Activated CD4-positive, alpha-beta T cell treated with anti-CD3 and anti-CD28 coated beads, Interleukin-2, amount 50 U/mL, for 16 hours (primary cell): ENCODE results near the gene TUBA8.
"Not testable (repeated sequence)": the region's sequence is repeated elsewhere in the genome, so short reads cannot be mapped to it uniquely, and the experiment has no call there.

Experiments
- DNase-seq: peaks from one replicate; pipeline ENCODE4 v3.0.0-alpha.2; 2020

The TUBA8 gene

DNA sequence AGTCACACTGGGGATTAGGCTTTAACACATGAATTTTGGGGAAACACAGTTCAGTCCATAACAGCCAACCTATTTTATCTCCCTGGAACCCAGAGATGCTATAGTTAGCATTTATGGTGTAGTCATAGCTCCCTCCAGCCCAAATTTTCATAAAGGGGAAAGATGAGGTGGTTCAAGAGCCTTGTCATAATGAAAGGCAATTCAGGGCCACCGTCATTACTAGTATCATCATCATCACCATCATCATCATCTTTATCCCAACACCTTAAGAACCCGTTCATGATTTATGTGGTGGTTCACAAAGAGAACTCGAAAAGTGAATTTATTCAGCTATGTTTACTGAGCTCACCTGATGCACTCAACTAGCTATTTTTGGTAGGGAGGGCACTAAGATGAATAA lies 2.4 kb upstream of the TUBA8 start:
- no peak for DNase-seq

DNA sequence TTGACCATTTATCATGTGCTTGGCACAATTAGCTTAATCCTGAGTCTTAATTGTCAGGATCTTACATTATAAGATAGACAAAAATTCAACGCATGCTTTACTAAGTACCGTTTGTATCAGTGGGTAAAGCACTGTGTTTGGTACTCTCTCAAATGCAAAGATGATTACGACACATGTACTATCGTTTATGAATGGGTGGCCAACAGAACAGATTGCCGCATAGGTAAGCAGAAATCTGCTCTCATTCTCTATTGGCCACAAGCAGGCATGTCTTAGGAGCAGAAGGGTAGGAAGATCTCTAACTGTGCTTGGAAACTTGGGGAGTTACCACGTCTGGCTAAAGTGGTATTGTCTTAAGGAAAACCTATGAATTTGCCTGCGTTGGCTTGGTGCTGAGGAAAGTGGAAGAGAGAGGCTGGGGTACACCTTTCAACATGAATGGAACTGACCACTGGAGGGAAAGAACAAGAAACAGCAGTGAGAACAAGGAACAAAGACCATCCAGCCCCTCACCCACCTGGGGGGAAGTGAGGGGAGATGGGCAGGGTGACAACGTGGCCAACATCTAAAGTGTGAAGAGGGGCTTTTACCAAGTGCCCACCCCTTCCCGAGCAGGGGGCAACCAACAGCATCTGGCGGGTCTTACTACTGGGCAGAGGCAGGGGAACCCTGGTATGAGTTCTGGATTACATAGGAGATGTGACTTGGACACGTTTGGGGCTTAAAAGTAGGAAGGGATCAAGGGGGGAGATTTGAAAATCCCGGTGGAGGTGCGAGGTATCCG lies 1.0 kb upstream of the TUBA8 start:
- no peak for DNase-seq

DNA sequence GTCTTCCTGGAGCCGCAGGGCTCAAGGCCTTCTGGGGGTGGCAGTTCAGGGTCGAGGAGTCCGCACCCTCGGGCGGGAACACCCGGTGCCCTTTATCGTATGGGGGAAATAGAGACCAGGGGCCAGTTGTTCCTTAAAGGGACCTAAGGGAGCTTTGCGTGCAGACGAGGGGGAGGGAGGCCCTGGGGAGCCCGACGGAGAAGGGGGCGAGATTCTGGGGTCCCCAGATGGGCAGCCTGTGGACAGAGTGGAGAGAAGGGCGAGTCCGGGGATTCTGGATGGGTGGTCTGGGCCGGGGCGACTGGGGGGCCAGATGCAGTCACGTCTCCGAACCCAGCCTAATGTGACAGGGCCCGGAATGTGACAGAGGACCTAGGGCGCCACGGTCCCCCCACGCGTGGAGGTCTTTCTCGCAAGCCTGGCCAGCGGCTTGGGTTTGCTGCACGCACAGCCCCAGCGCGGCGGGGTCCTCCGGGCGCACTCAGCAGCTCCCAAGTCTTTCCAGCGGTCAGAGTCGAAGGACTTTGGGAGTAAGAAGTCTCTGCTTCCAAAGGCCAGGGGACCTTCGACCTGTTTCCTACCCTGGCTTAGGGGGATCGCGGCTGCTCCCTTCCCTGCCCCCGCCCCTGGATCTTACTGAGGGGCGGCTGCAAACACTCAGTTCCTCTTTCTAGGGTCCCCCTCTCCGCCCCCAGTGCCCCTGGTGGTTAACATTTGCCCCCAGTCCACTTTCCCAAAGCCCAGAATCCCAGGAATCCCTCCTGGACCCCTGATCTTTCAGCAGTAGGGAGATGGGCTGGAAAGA lies 547 bp downstream of the TUBA8 start:
- DNase-seq = no peak

DNA sequence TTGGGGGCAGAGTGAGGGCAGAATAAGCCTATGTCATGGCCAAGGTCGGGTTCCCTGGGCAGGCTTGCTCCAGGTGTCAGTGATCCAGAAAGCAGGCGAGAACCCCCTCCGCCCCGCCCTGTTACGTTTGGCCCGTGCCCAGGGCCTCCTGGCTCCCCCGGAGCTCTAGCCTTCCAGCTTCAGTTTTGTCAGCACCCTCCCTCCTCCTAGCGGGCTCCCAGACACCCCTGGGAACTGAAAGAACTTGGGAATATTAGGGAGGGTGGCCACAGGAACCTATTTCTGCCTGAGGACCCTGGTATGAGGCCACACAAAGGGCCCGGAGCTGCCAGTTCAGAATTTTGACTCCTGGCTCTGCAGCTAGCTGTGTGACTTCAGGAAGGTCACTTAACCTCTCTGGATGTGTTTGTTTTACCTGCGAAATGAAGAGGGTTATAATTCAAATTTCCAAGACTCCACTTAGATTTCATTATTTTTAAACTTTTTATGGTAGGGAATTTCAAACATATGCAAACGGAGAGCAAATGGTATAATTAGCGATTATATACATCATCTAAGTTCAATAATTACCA lies 1.2 kb downstream of the TUBA8 start:
- no peak for DNase-seq

DNA sequence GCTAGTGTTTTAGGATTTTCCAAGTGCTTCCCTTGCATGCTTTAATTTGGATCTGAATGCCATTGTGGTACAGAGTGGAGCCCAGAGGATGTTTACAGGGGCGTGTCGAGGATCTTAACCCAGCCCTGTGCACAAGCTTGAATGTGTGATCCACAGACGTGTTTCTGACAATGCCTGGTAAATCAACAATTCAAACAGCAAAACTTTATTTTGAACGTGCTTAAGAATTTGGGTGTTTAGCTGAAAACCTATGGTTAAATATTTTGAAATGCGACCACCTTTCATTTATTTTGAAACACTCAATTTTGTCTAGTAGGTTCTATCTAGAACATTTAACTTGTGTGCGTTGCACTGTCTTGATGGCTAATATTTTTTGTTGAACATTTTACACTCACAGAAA lies 1.8 kb downstream of the TUBA8 start:
- DNase-seq = no peak

DNA sequence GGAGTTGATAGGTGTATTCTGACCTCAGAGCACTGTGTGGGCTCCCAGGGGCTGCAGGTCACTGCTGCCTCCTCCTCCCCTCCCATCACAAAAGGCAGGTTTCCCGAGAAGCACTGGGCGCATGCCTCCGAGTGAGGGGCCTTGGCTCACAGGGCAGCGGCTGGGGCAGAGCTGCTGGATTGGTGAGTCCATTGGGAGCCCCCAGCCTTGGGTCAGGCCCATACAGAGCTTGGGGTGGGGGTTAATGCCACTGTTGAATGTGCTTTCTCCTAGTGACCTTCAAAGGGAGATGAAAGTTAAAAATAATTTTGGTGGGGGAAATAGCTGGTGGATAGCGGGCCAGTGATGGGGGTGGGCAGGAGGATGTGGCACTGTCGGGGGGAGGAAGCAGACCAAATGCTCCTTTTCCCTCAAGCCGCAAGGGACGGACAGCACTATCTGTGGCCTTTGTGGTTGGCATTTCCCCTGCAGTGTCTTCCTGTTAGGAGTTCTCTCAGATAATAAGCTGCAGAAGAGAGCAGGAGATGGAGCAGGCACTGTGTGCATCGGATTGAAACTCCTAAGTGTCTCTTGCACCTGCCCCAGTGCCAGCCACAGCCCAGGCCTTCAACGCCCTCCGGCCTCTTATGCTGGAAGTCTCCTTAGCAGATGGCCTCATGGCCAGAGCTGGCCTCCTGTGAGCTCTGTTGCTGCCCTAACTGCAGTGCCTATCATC lies 3.2 kb downstream of the TUBA8 start:
- no peak for DNase-seq

DNA sequence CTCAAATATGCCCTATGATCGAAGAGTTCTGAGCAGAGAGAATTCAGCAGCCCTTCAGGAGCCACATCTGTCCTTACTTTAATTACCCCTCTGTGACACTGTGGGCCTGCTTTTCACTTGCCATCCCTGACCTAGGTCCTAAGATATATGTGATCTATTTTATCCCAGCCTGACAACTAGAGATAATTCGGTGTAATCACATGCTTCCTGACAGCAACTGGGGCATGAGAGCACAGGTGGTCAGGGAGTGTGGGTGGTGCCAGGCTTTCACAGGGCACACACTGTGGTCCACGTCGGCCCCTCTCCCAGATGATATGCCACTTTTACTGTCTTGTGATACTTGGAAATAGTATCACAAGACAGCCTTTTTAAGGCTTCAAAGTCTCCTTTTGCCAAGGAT lies 3.9 kb downstream of the TUBA8 start:
- no peak for DNase-seq

DNA sequence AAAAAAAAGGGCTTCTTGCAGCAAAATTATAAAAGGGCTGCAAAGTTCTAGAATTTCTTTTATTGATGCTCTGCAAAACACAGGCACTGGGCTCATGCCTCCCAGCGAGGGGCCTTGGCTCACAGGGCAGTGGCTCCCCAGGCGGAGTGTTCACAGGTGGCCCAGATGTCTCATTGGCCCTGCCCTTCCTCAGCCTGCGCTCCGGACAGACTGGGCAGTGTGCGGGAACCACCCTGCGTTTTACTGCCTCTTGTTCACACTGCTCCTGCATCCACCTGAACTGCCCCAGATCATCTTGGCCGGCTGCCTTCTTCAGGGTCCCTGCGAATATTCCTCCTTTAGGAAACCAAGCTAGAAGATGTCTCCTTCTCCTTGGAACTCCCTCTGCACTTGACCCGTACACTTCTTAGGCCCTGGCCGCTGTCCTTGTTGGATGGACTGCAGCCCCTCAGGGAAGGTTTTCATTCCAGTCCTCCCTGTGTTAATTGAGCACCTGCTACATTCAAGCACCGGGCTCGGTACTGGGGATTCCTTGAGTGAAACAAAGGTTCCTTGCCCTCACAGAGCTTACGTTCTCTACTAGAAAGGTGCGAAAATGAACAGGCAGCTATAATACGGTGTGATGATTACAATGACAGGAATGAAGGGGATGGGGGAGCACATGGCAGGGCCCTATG lies 4.5 kb downstream of the TUBA8 start:
- no peak for DNase-seq

DNA sequence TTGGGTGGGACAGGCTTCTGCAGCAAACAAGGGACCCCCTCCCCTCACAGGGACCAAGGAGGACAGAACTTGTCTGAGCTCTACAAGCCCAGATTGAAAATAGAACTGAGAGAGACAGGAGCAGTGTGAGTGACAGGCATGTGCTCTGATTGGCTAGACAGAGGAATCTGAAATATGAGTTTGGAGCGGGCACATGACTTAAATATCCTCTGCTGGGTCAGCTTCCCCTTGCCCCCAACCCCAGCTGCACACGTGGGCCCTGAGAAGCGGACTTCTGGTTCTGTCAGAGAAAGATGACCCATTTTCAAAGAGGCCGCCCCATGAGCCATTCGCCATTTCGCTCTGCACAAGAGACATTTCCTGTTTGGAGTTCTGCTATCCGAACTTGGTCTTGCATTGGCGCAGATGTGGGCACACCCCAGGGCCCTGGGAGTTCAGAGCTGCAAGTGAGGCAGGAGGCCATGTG lies 5.3 kb downstream of the TUBA8 start:
- DNase-seq = no peak

DNA sequence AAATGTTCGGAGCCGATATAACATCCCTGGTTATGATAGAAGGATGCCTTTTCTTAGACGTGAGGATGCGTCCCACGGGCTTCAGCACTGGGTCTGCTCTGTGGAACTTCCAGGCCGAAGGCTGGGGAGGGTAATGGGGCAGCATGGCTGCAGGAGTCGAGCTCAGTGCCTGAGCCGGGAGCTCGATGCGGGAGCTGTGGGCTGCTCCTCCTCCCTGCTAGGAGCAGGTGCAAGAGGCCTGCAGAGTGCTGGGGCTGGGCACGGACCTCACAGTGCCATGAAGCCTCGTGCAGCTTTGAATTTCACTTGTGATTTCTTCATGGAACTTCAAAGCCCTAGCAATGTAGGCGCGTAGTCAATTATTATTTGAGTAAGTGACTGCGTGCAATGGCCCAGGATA lies 6.0 kb downstream of the TUBA8 start:
- DNase-seq = no peak

DNA sequence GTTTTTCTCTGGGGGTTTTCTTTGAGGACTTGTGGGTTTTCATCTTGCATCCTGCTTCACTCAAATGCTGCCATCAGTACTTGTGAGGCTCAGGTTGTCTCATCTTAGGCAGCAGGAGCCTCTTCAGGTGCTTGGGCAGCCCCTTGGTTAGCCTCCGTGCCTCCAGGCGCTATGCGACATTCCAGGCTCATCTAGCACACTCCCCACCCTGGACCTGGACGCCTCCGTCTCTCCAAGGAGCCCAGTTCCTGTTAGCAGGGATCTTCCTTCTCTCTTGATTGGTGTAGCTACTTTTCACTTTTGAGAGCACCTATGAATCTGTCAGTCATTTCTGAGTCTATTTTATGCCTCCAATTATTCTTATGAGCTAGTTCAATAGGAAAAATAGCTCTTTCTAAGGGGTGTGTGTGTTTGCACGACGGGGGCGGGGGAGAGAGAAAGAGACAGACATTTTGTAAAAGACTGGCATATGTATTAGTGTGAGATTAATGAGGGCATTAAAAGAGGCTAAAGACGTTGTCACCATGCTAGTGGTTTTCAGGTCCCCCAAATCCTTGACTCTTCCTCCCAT lies 7.8 kb downstream of the TUBA8 start:
- DNase-seq = no peak

DNA sequence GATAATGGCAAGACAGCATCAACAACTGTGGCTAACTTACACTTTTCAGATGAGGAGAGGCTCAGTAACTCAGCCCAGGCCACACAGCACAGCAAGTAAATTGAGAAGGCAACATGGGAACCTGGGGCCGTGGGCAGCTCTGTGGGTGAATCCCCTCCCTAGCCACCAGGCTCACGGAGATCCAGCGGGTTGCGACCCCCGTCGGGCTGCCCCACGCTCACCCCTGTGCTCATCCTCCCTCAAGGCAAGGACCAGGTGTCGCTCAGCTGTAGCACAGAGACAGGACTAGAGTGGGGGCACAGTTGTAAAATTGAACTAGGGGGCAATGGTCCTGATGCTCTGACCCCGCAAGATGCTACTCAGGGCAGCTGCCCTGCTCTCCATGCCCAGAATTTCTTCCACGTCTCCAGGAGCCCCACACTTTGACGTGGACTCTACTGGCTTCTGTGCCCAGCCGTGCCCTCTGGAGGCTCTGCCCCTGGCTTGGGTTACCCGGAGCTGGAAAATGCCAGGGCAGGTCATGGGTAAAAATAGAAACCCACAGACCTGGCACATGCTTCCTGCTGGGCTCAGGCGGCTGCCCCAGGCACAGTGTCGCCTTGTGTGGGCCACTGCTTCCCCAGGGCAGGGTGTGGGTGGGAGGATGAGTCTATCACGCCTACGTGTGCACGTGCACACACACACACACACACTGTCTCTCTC lies 9.0 kb downstream of the TUBA8 start:
- DNase-seq = no peak

DNA sequence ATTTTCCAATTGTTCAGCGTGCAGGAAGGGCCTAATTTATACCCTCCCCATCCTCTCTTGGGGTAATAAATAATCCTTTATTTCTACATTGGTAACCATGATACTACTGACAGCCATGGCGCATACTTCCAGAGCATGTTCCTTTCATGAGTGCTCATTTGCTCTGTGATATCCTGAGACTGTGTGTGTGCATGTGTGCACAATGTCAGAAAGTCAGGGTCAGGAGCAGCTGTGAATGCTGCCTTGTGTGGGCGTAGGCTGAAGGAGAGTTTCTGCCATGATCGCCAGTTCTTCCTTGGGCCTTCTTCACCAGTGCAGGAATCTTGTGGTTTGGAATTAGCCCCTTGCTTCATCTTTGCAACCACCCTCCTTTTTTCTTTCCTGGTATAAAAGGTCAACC lies 10.2 kb downstream of the TUBA8 start:
- DNase-seq = no peak

DNA sequence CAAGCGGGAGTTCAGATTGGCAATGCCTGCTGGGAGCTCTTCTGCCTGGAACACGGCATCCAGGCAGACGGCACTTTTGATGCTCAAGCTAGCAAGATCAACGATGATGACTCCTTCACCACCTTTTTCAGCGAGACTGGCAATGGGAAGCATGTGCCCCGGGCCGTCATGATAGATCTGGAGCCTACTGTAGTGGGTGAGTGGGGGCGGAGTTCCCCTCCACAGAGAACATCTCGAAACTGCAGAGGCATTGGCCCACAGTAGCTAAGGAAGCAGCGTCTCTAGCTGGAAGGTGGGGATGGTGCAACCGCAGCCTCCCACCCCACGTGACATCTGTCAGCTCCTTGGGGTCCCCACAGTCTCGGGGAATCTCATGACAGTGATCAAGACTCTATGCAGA lies 10.9 kb downstream of the TUBA8 start:
- DNase-seq = no peak

DNA sequence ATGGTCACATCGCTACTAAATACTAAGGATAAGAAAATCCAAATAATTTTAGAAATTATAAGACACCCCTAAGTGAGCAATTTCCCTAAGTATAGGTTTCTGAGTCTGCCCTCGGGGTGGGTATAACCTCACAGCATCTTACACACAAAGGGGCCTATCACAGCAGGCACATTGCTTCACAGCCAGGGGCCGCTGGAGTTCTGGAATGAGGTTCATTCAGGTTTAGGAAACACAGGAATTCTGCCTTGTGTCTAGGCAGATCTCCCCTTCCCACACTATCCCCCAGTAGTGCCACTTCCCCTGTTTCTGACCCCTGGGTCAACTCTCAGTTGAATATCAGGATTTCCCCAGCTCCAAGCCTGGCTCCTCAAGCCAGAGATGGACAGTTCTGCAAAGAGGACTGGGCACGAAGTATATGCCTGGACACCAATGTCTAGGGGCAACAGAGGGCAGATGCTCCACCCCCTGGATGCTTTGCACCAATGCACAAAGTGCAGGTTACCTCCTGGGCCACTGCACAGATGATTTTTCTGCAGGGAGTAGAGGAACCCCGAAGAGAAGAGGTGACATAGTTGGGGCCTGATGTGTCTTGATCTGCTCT lies 11.4 kb downstream of the TUBA8 start:
- no peak for DNase-seq

DNA sequence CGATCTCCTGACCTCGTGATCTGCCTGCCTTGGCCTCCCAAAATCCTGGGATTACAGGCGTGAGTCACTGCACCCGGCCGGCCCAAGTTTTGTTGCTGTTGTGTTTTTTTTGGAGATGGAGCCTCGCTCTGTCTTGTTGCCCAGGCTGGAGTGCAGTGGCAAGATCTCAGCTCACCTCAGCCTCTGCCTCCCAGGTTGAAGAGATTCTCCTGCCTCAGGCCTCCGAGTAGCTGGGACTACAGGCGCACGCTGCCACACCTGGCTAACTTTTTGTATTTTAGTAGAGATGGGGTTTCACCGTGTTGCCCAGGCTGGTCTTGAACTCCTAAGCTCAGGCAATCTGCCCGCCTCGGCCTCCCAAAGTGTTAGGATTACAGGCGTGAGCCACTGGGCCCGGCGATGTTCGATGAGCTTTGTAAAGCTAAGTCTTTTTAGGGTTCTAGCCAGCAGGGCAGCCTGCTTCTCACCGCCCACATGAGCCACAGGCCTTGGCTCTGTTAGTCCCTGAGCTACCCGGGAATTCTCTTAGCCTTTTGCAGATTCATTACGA lies 12.9 kb downstream of the TUBA8 start:
- DNase-seq = not testable (repeated sequence)

DNA sequence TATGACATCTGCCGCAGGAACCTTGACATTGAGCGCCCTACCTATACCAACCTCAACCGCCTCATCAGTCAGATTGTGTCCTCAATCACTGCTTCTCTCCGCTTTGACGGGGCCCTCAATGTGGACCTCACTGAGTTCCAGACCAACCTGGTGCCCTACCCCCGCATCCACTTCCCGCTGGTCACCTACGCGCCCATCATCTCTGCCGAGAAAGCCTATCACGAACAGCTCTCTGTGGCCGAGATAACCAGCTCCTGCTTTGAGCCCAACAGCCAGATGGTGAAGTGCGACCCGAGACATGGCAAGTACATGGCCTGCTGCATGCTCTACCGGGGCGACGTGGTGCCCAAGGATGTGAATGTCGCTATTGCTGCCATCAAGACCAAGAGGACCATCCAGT lies 16.0 kb downstream of the TUBA8 start:
- no peak for DNase-seq

DNA sequence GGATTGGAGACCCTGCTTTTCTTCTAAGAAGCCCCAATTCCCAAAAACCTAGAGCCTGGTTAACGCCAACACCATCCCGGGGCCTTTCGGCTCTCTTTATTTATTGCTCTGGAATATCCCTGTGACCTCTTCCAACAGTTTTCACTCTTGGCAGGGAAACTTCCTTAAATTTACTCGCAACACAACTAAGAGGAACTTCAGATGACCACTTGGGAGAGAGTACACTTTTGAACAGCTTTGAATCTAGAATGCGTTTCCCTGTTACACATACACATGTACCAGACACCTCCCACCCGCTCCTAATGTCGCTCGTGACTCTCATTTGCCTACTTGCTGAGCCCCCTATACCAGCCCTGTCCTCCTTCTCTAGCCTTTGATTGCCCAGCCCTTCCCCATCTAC lies 19.4 kb downstream of the TUBA8 start:
- no peak for DNase-seq

DNA sequence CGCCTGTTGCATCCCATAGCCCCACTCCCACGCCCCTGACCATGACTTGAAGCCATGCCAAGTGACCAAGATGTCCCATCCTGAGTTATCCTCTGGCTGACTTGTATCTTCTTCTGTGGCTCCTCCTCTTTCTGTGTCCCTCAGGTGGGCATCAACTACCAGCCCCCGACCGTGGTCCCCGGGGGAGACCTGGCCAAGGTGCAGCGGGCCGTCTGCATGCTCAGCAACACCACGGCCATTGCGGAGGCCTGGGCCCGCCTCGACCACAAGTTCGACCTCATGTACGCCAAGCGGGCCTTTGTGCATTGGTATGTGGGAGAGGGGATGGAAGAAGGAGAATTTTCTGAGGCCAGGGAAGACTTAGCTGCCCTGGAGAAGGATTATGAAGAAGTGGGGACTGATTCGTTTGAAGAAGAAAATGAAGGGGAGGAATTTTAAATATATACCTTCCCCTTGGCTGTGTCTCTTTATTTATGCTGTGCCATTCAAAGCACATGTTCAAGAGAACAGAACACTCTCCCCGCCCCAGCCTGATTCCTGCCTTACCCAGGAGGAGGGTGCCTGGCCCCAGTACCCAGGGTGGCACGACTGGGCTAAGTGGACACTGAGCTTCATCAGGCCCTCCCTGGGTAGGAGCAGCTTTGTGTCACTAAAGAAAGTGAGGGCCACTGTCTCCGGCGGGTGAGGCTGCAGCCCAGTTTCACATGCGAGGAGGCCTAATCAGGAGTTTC lies 20.3 kb downstream of the TUBA8 start:
- DNase-seq = no peak

DNA sequence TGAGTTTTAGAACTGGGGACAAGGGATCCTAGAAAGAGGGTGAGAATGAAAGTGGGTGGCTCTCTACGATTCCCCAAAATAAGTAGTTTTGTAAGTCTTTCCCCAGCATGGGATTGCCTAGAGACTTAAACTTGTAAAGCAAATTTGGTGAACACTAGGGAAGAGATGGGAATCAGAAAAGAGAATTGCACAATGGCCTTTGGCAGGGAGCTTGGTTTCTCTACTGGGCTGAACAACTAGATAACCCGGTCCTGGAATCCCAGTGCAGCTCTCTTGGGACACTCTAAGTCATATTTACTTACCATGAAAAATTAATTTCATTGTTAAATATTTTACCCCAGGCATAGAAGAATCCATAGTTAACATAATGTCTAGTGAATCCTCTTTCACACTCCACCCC lies 22.8 kb downstream of the TUBA8 start:
- no peak for DNase-seq
